Brain microvascular endothelial cell (primary cell): ENCODE data around the gene CALHM5.

Experiments
- DNase-seq: peaks from one replicate; pipeline ENCODE4 v3.0.0-alpha.2; 2020
- H3K27ac ChIP-seq: fragments of 250-450 bp; sonication (Bioruptor Pico); 2 replicates; pipeline ENCODE4 v1.5.1; 2020; ENCODE audit warnings: mild to moderate bottlenecking, moderate library complexity
- H3K27me3 ChIP-seq: fragments of 250-450 bp; sonication (Bioruptor Pico); replicated peaks from 2 replicates; pipeline ENCODE4 v1.5.1; 2020; ENCODE audit warnings: mild to moderate bottlenecking
- H3K36me3 ChIP-seq: fragments of 250-450 bp; sonication (Bioruptor Pico); replicated peaks from 2 replicates; pipeline ENCODE4 v1.5.1; 2020; ENCODE audit warnings: mild to moderate bottlenecking
- H3K4me3 ChIP-seq: 2 replicates; pipeline ENCODE4 v1.5.1; 2011; ENCODE audit warnings: low read depth, mild to moderate bottlenecking, control low read depth, low read length, moderate library complexity
- CTCF ChIP-seq: IDR thresholded peaks from 2 replicates; pipeline ENCODE4 v1.5.1; 2011; ENCODE audit warnings: low read depth, mild to moderate bottlenecking, moderate library complexity, low read length, control low read depth, inconsistent platforms; ENCODE audit errors: missing control alignments
- in situ Hi-C: cut with HindIII; loops from 2 replicates; pipeline ENCODE4 v1.10.0; 2017; ENCODE audit warnings: low sequenced_read_pairs, low pct_ligation_motif_present

Gene CALHM5

GRCh38 chr6:116467514-116467913 is 43.9 kb upstream of the CALHM5 start:
- in situ Hi-C loops, result no loop called here
- Histone ChIP-seq H3K36me3 (no peaks in the 10 kb centered on the region), H3K27ac (no peak overlapping the region), H3K27me3 (no peaks in the 10 kb centered on the region), H3K4me3 (no peak overlapping the region)
- no peak for TF ChIP-seq CTCF
- no peak for DNase-seq

- in situ Hi-C loops, result no loop called here
- Histone ChIP-seq H3K36me3 (no peaks in the 10 kb centered on the region), H3K27ac (no peak overlapping the region), H3K4me3 (no peak overlapping the region), H3K27me3 (no peaks in the 10 kb centered on the region)
- DNase-seq, result no peak
- no peak for TF ChIP-seq CTCF
Measured at GRCh38 chr6:116468293-116468692, 43.1 kb upstream of the CALHM5 start.

GRCh38 chr6:116471531-116471930 is 39.9 kb upstream of the CALHM5 start:
- Histone ChIP-seq H3K36me3 (no peaks in the 10 kb centered on the region), H3K27me3 (no peaks in the 10 kb centered on the region), H3K27ac (no peak overlapping the region), H3K4me3 (no peak overlapping the region)
- DNase-seq, result no peak
- in situ Hi-C loops, result no loop called here
- TF ChIP-seq CTCF, result no peak

- in situ Hi-C loops, result no loop called here
- no peak overlapping the region for H3K27ac ChIP-seq
- H3K4me3 ChIP-seq, result no peak overlapping the region
- no peak for DNase-seq
- no peaks in the 10 kb centered on the region for H3K36me3 ChIP-seq
- H3K27me3 ChIP-seq, result no peaks in the 10 kb centered on the region
- no peak for TF ChIP-seq CTCF
Measured at GRCh38 chr6:116472706-116473105, 38.7 kb upstream of the CALHM5 start.

- Histone ChIP-seq H3K36me3 (no peaks in the 10 kb centered on the region), H3K4me3 (no peak overlapping the region), H3K27me3 (no peaks in the 10 kb centered on the region), H3K27ac (no peak overlapping the region)
- no peak for TF ChIP-seq CTCF
- in situ Hi-C loops, result no loop called here
- DNase-seq, result no peak
Measured at GRCh38 chr6:116475141-116475540, 36.3 kb upstream of the CALHM5 start.

- DNase-seq, result no peak
- TF ChIP-seq CTCF, result no peak
- Histone ChIP-seq H3K4me3 (no peak overlapping the region), H3K27ac (no peak overlapping the region), H3K27me3 (no peaks in the 10 kb centered on the region), H3K36me3 (no peaks in the 10 kb centered on the region)
- in situ Hi-C loops, result no loop called here
Measured at GRCh38 chr6:116476002-116476678, 35.3 kb upstream of the CALHM5 start.
